ENCODE measurements around the gene RTL1. TPM values are rescaled to one million over a fixed set of nuclear protein-coding genes. Genes with fewer than 3 reads are reported as not detected.

The RTL1 gene
- total RNA-seq: not detected in 2 replicates

GRCh38 chr14:100903672-100904185 lies at the start of gene RTL1:
Gene RTL1 (minus strand): TSS chr14:100903722. CDS start chr14:100884788, 18,934 bp downstream.
- no peak within 1 kb of the TSS for H3K4me3 Mint-ChIP-seq (ENCODE audit: low read depth)
- peaks cover 44% of the 10 kb centered on the region for H3K27me3 Mint-ChIP-seq (ENCODE audit: low read depth)
- H3K9me3 Mint-ChIP-seq: no peaks in the 10 kb centered on the region
- H3K4me1 Mint-ChIP-seq (ENCODE audit: low read depth): no peaks in the 10 kb centered on the region
- H3K36me3 Mint-ChIP-seq (ENCODE audit: low read depth): no peaks in the 10 kb centered on the region
- no peak for DNase-seq (ENCODE audit: low spot score)
- intact Hi-C loops (cut with micrococcal nuclease): no loop called here
- no peak within 1 kb of the TSS for H3K27ac Mint-ChIP-seq

DNA sequence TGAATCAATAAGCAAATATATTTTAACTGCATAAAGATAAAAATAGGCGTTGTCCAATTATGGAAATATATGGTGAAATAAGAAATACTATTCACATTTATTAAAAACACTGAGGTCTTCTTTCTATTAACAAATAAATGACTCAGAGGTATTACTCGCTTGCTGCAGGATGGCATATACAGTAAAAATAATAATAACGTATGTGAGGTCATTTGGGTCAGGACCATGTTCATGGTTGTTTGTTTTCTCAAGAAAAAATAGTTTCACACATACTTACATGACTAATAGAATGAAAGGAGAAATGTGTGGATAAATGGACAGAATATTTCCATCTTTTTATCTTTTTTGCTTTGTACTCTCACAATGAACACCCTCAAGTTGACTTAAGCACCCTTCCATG lies 46.5 kb upstream of the RTL1 start:
- intact Hi-C loops (cut with micrococcal nuclease): no loop called here
- no peaks in the 10 kb centered on the region for H3K9me3 Mint-ChIP-seq
- no peak overlapping the region for H3K27ac Mint-ChIP-seq
- no peak overlapping the region for H3K4me3 Mint-ChIP-seq (ENCODE audit: low read depth)
- H3K27me3 Mint-ChIP-seq (ENCODE audit: low read depth): peaks cover 3% of the 10 kb centered on the region
- H3K36me3 Mint-ChIP-seq (ENCODE audit: low read depth): no peaks in the 10 kb centered on the region
- no peaks in the 10 kb centered on the region for H3K4me1 Mint-ChIP-seq (ENCODE audit: low read depth)
- no peak for DNase-seq (ENCODE audit: low spot score)

- H3K36me3 Mint-ChIP-seq (ENCODE audit: low read depth): no peaks in the 10 kb centered on the region
- H3K4me1 Mint-ChIP-seq (ENCODE audit: low read depth): no peaks in the 10 kb centered on the region
- intact Hi-C loops (cut with micrococcal nuclease): no loop called here
- no peaks in the 10 kb centered on the region for H3K9me3 Mint-ChIP-seq
- H3K27ac Mint-ChIP-seq: no peak overlapping the region
- H3K27me3 Mint-ChIP-seq (ENCODE audit: low read depth): peaks cover 3% of the 10 kb centered on the region
- DNase-seq (ENCODE audit: low spot score): no peak
- H3K4me3 Mint-ChIP-seq (ENCODE audit: low read depth): no peak overlapping the region
Observed at GRCh38 chr14:100944052-100944451, 40.5 kb upstream of the RTL1 start.

DNA sequence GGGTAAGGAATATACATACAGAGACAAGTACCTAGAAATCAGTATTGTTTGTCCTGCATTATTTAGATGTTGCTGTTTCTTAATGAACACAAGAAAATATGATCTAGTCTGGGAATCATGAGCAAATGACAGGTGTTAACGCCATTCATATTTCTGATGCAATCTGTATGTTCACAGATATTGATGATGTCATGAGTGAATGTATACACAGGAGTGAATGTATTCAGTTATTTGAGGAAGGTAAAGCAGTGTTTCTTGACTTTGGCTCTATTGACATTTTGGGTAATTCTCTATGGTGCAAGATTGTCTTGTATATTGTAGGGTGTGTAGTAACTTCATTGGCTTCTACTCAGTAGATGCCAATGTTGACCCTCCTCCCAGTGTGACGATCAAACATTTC lies 26.7 kb upstream of the RTL1 start:
- Mint-ChIP-seq H3K9me3 (no peaks in the 10 kb centered on the region), H3K4me1 (ENCODE audit: low read depth) (no peaks in the 10 kb centered on the region), H3K27me3 (ENCODE audit: low read depth) (peaks cover 7% of the 10 kb centered on the region), H3K36me3 (ENCODE audit: low read depth) (no peaks in the 10 kb centered on the region), H3K27ac (no peak overlapping the region), H3K4me3 (ENCODE audit: low read depth) (no peak overlapping the region)
- intact Hi-C loops (cut with micrococcal nuclease): no loop called here
- no peak for DNase-seq (ENCODE audit: low spot score)

DNA sequence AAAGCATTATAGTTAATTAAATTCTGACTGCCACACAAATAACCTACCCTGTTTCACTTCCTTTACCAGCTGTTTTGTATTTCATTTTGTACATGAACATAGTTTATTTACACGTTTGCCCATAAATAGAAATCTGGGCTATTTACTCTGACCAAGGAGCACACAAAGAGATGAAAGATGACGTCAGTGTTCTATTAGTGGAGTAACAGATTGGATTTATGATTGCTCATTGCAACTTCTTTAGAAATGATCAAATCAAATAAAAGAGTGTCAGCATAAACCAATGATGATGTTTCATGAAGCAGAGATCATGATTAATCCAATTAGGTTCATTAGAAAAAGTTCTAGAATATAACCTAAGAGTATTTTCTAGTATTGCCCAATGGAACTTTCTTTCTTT lies 12.0 kb upstream of the RTL1 start:
- peaks cover 3% of the 10 kb centered on the region for H3K27me3 Mint-ChIP-seq (ENCODE audit: low read depth)
- H3K4me1 Mint-ChIP-seq (ENCODE audit: low read depth): no peaks in the 10 kb centered on the region
- no peak overlapping the region for H3K4me3 Mint-ChIP-seq (ENCODE audit: low read depth)
- no peak overlapping the region for H3K27ac Mint-ChIP-seq
- no peaks in the 10 kb centered on the region for H3K9me3 Mint-ChIP-seq
- intact Hi-C loops (cut with micrococcal nuclease): no loop called here
- H3K36me3 Mint-ChIP-seq (ENCODE audit: low read depth): no peaks in the 10 kb centered on the region
- DNase-seq (ENCODE audit: low spot score): no peak

DNA sequence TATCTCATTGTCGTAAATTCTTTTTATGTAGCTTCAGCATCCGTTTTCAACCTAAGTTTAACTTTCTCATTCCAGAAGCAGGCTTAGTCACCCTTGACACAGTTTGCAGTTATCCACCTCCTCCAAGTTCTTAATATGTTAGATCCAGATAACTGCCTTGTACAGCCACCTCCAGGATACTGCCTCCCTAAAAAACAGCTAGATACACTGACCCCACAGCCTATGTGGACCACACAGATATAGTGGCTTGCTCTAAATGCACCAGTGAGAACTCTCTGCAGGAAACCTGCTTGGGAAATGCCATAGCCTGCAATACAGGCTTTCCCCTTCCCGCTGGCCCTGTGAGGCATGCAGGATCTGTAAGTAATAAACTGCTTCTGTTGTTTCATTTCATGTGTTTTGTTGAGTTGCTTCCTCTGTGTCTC lies 11.1 kb upstream of the RTL1 start:
- no peak overlapping the region for H3K4me3 Mint-ChIP-seq (ENCODE audit: low read depth)

GRCh38 chr14:100911665-100912316 lies 8.3 kb upstream of the RTL1 start:
- no peak for DNase-seq (ENCODE audit: low spot score)
- Mint-ChIP-seq H3K4me1 (ENCODE audit: low read depth) (no peaks in the 10 kb centered on the region), H3K27ac (no peak overlapping the region), H3K36me3 (ENCODE audit: low read depth) (no peaks in the 10 kb centered on the region), H3K4me3 (ENCODE audit: low read depth) (no peak overlapping the region), H3K27me3 (ENCODE audit: low read depth) (peaks cover 2% of the 10 kb centered on the region), H3K9me3 (no peaks in the 10 kb centered on the region)
- intact Hi-C loops (cut with micrococcal nuclease): no loop called here

More for the DNA sequence above, 11.1 kb upstream of the RTL1 start:
- H3K27me3 Mint-ChIP-seq (ENCODE audit: low read depth): peaks cover under 1% of the 10 kb centered on the region
- intact Hi-C loops (cut with micrococcal nuclease): no loop called here
- no peaks in the 10 kb centered on the region for H3K9me3 Mint-ChIP-seq
- DNase-seq (ENCODE audit: low spot score): no peak
- no peaks in the 10 kb centered on the region for H3K4me1 Mint-ChIP-seq (ENCODE audit: low read depth)
- H3K27ac Mint-ChIP-seq: no peak overlapping the region
- no peaks in the 10 kb centered on the region for H3K36me3 Mint-ChIP-seq (ENCODE audit: low read depth)

- Mint-ChIP-seq H3K27ac (no peak overlapping the region), H3K9me3 (no peaks in the 10 kb centered on the region), H3K36me3 (ENCODE audit: low read depth) (no peaks in the 10 kb centered on the region), H3K4me1 (ENCODE audit: low read depth) (no peaks in the 10 kb centered on the region), H3K4me3 (ENCODE audit: low read depth) (no peak overlapping the region), H3K27me3 (ENCODE audit: low read depth) (peaks cover 3% of the 10 kb centered on the region)
- no peak for DNase-seq (ENCODE audit: low spot score)
- intact Hi-C loops (cut with micrococcal nuclease): no loop called here
Observed at GRCh38 chr14:100910888-100911664, 7.6 kb upstream of the RTL1 start.

DNA sequence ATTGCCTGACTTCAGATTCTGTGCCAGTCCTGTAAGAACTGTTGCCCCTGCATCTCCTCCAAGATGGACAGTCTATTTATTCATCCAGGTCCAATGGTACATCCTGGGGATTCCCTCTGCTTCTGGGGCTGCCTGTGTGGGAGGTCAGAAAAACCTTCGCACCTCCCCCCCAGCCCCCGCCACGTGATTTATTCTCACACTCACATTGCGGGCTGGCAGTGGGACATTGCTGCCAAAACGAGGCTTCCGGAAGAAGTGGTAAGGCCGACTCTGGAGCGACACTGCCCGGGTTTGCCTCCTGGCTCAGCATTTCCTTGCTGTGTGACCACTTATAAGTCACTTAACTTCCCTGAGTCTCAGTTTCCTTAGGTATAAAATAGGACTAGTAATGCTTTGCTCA lies 5.9 kb upstream of the RTL1 start:
- H3K4me1 Mint-ChIP-seq (ENCODE audit: low read depth): no peaks in the 10 kb centered on the region
- no peak overlapping the region for H3K27ac Mint-ChIP-seq
- peaks cover 11% of the 10 kb centered on the region for H3K27me3 Mint-ChIP-seq (ENCODE audit: low read depth)
- DNase-seq (ENCODE audit: low spot score): no peak
- no peaks in the 10 kb centered on the region for H3K9me3 Mint-ChIP-seq
- no peak overlapping the region for H3K4me3 Mint-ChIP-seq (ENCODE audit: low read depth)
- H3K36me3 Mint-ChIP-seq (ENCODE audit: low read depth): no peaks in the 10 kb centered on the region
- intact Hi-C loops (cut with micrococcal nuclease): no loop called here

- no peaks in the 10 kb centered on the region for H3K4me1 Mint-ChIP-seq (ENCODE audit: low read depth)
- H3K27ac Mint-ChIP-seq: no peak overlapping the region
- H3K9me3 Mint-ChIP-seq: no peaks in the 10 kb centered on the region
- intact Hi-C loops (cut with micrococcal nuclease): no loop called here
- H3K4me3 Mint-ChIP-seq (ENCODE audit: low read depth): no peak overlapping the region
- H3K27me3 Mint-ChIP-seq (ENCODE audit: low read depth): peaks cover 17% of the 10 kb centered on the region
- no peak for DNase-seq (ENCODE audit: low spot score)
- no peaks in the 10 kb centered on the region for H3K36me3 Mint-ChIP-seq (ENCODE audit: low read depth)
Observed at GRCh38 chr14:100907240-100907639, 3.7 kb upstream of the RTL1 start.

DNA sequence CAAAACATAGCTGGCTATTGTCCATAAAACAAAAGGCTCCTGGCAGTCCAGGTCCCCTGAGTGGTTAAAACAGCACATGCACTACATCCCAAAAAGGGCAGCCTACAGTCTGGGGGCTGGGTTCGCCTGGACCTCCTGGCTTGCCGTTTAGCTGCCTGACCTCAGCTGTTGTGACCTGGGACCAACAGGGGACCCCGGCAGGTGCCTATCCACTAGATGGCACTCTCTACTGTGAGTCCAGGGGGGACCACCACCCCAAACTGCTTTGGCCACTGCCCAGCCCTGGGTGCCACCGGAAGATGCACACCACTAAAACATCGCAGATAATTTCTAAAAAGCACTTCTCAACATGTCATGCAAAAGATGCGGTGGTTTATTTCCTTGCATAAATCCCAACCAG lies 2.9 kb upstream of the RTL1 start:
- intact Hi-C loops (cut with micrococcal nuclease): no loop called here
- peaks cover 22% of the 10 kb centered on the region for H3K27me3 Mint-ChIP-seq (ENCODE audit: low read depth)
- no peak overlapping the region for H3K27ac Mint-ChIP-seq
- H3K36me3 Mint-ChIP-seq (ENCODE audit: low read depth): no peaks in the 10 kb centered on the region
- H3K4me1 Mint-ChIP-seq (ENCODE audit: low read depth): no peaks in the 10 kb centered on the region
- no peaks in the 10 kb centered on the region for H3K9me3 Mint-ChIP-seq
- H3K4me3 Mint-ChIP-seq (ENCODE audit: low read depth): no peak overlapping the region
- no peak for DNase-seq (ENCODE audit: low spot score)

DNA sequence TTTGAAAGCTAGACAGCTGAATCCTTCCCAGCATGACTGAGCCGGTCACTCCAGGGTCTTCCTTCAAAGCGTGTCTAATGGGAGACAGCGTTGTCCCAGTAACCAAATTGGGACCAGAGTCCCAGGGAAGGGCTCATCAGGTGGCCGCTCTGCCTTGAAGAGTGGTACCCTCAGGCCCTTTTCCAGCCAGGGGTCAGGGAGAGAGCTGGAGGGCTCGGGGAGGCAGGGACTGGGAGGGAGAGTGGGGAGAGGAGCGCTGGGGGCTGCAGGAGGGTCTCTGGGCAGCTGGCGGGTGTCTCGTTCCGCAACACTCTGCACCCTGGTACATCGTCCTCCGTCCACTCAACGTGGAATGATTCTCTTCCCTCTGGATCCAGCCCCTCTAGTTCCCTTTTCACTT lies 1.6 kb upstream of the RTL1 start:
- Mint-ChIP-seq H3K4me1 (ENCODE audit: low read depth) (no peaks in the 10 kb centered on the region), H3K27ac (no peak overlapping the region)
- intact Hi-C loops (cut with micrococcal nuclease): no loop called here

DNA sequence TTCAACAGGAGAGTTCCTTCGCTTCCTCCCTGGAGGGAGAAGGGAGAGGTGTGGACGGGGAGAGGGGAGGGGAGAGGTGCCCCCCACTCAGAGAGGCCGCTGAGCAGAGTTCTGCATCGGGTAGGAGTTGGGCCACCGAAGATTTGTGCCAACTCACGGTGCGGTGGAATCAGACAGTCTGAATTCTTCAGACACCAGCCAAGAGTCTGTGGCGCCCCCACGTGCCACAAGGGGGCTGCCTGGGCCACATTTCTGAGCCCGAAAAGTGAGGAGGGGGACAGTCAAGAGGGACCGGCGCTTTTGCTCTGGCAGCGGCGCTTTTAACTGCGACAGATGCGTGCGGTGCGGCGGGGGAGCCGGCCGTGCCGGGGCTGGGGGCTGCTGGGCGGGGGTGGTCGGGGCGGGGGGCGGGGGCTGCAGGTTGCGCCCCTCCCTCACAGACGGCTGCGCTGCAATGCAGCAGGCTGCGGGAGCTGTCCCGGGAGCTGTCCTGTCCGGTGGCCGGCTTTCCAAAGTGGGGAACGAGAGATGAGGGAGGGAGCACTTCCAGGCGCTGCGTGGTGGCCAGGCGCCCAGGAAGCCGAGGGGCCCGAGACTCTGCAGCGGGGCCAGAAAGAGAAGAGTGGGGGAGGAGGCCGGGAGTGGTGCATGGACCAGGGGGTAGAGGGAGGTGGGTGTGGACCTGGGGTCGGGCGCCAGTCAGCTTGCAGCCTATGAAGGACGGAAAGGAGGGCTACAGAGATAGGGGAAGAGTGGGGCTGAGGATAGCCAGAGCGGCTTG lies 975 bp upstream of the RTL1 start:
- no peak for DNase-seq (ENCODE audit: low spot score)
- H3K27ac Mint-ChIP-seq: no peak overlapping the region
- H3K27me3 Mint-ChIP-seq (ENCODE audit: low read depth): peaks cover 38% of the 10 kb centered on the region
- intact Hi-C loops (cut with micrococcal nuclease): no loop called here
- H3K9me3 Mint-ChIP-seq: no peaks in the 10 kb centered on the region
- no peaks in the 10 kb centered on the region for H3K36me3 Mint-ChIP-seq (ENCODE audit: low read depth)
- no peaks in the 10 kb centered on the region for H3K4me1 Mint-ChIP-seq (ENCODE audit: low read depth)
- H3K4me3 Mint-ChIP-seq (ENCODE audit: low read depth): no peak overlapping the region

More for the DNA sequence above, 1.6 kb upstream of the RTL1 start:
- Mint-ChIP-seq H3K4me3 (ENCODE audit: low read depth) (no peak overlapping the region), H3K36me3 (ENCODE audit: low read depth) (no peaks in the 10 kb centered on the region), H3K27me3 (ENCODE audit: low read depth) (peaks cover 32% of the 10 kb centered on the region), H3K9me3 (no peaks in the 10 kb centered on the region)
- DNase-seq (ENCODE audit: low spot score): no peak

Data from activated T-helper 2 cell treated with anti-CD3 and anti-CD28 coated beads, Interferon-gamma antibody, Interleukin-2, Interleukin-4, amounts not matched to agents 10 μg/mL and 5 μg/mL and 100 μg/mL, durations not matched to agents 14 hours and 24 hours and 36 hours (primary cell).